Measurements from ENCODE around the gene TAF4.
"Not testable (repeated sequence)": the region's sequence is repeated elsewhere in the genome, so short reads cannot be mapped to it uniquely, and the experiment has no call there.

Gene TAF4

DNA sequence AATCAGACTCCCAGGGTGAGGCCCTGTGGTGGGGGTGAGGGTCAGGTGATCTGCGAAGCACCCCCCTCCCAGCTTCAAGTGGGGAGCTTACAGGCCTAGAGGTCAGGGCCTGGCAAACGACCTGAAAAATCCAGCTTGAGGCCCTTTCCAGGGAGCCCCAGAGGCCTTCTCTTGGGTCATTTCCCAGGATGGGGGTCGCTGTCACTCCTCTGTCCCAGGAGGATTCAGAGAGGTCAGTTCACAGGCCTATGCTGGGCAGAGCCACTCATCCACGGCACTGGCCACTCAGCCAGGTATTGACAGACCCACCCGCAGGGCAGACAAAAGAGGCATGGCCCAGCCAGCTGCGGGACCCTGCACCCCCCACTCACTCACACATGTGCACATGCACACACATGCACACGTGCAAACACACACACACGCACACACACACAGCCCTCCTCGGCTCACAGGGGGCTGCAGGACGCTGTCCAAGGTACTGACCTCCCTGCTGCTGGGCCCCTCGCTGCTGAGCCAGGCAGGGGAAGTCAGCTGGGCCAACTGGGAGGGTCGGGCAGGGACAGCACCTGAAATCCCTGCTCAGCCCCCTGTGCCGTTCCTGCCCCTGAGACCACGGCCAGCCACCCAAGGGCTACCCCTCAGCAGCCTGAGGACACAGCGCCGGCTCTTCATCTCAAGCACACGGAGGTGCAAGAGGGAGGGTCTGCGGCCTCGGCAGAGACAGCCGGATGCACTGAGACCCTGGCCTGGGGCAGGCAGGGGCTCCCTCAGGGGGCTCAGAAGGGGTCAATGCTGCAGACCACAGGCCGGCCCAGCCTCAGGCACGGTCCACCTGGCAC is 113.8 kb downstream of the TAF4 start:
- H3K4me3 ChIP-seq (ENCODE audit: low read depth, low read length): no peak overlapping the region

DNA sequence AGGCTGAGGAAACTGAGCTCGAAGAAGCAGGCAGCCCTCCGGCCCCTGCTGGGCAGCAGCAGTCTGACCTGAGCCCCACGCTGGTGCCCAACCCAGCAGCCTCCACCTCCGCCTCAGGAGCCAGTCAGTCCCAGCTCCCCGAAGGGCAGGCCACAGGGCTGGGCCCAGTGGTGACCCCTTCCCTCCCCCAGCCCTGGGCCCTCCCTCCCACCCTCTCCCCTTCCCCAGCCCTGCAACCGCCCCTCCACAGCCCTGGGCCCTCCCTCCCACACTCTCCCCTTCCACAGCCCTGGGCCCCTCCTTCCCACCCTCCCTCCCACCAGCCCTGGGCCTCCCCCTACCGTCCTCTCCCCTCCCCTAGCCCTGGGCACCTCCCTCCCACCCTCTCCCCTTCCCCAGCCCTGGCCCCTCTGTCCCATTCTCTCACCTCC is 115.0 kb downstream of the TAF4 start:
- H3K4me3 ChIP-seq (ENCODE audit: low read depth, low read length): no peak overlapping the region

DNA sequence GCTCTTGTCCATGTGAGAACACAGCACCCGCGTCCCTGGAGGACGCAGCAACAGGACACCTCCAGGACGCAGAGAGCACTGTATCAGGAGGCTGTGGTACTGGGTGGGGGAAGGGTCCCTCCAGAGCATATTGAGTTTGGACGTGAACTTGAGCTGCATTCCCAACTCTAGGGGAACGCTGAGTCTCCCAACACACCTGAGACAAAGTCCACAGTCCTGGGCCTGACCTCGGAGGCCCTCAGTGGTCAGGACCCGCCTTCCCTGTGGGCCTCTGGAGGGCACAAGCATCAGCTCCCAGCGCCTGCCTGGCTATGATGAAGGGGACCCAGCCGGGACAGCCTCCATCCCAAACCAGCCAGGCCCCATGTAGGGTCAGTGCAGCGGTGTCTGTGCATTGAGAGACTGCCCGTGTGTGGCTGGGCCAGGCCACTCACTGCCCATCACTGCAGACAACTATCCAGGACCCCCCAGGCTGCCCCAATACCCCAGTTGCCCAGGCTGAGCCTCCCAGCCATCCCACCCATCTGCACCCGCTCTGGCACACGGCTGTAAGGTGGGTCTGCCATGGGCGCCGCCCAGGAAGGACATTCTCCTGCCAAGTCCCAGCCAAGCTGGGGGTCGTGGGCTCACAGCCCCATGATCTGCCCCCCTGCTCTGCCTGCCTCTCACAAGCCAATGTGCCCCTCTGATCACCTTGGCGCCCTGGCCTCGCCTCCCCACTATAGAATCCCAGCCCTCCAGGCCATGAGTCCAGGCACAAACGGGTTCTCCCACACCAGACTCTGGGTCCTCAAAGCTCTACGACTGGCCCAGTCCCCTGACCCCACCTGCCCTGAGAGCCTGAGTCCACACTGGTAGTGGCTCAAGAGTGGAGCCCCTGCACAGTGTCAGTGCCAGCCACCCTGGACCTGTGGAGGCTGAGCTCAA is 115.7 kb downstream of the TAF4 start:
- no peak overlapping the region for H3K4me3 ChIP-seq (ENCODE audit: low read depth, low read length)

DNA sequence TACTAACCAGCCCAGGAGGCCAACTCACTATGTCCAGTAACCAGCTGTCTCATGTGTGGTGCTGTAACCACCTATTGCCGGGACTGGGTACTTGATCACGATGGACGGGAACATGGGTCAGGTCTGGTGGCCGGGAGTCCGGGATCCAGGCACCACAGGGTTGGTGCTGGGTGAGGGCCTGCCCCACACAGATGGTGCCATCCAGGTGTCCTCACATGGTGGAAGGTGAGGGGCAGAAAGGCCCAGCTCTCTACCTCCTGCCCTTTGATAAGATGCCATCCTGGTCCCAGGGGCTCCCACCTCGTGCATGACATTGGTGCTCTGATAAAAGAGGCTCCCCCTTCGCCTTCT is 116.3 kb downstream of the TAF4 start:
- no peak overlapping the region for H3K4me3 ChIP-seq (ENCODE audit: low read depth, low read length)

DNA sequence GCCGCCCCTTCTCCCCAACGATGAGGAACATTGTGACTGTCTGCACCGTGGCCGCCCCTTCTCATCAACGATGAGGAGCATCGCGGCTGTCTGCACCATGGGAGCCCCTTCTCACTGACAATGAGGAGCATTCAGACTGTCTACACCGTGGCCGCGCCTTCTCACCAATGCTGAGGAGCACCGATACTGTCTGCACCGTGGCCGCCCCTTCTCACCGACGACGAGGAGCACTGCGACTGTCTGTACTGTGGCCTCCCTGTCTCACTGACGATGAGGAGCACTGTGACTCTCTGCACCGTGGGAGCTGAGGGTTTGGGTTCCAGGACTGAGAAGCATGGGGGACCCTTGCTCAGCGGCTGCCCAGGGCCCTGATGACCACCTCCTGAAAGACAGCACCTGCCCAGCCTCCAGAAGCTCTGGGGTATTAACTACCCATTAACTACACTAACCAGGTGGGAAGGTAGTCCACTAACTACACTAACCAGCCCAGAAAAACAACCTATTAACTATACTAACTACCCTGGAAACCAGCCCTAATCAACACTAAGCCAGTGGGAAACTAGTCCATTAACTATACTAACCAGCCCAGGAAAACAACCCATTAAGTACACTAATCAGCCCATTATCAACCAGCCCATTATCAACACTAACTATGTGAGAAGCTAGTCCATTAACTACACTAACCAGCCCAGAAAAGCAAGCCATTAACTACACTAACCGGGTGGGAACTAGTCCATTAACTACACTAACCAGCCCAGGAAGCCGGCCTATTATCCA is 116.9 kb downstream of the TAF4 start:
- H3K4me3 ChIP-seq (ENCODE audit: low read depth, low read length): no peak overlapping the region

DNA sequence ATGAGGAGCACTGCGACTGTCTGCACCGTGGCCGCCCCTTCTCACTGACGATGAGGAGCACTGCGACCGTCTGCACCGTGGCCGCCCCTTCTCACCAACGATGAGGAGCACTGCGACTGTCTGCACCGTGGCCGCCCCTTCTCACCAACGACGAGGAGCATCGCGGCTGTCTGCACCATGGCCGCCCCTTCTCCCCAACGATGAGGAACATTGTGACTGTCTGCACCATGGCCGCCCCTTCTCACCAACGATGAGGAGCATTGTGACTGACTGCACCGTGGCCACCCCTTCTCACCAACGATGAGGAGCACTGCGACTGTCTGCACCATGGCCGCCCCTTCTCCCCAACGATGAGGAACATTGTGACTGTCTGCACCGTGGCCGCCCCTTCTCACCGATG is 117.6 kb downstream of the TAF4 start:
- not testable (repeated sequence) for H3K4me3 ChIP-seq (ENCODE audit: low read depth, low read length)

DNA sequence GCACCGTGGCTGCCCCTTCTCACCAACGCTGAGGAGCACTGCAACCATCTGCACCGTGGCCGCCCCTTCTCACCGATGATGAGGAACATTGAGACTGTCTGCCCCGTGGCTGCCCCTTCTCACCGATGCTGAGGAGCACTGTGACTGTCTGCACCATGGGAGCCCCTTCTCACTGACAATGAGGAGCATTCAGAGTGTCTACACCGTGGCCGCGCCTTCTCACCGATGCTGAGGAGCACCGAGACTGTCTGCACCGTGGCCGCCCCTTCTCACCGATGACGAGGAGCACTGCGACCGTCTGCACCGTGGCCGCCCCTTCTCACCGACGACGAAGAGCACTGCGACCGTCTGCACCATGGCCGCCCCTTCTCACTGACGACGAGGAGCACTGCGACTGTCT is 120.2 kb downstream of the TAF4 start:
- not testable (repeated sequence) for H3K4me3 ChIP-seq (ENCODE audit: low read depth, low read length)

DNA sequence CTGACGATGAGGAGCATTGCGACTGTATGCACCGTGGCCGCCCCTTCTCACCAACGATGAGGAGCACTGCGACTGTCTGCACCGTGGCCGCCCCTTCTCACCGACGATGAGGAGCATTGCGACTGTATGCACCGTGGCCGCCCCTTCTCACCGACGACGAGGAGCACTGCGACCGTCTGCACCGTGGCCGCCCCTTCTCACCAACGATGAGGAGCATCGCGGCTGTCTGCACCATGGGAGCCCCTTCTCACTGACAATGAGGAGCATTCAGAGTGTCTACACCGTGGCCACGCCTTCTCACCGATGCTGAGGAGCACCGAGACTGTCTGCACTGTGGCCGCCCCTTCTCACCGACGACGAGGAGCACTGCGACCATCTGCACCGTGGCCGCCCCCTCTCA is 120.7 kb downstream of the TAF4 start:
- not testable (repeated sequence) for H3K4me3 ChIP-seq (ENCODE audit: low read depth, low read length)

DNA sequence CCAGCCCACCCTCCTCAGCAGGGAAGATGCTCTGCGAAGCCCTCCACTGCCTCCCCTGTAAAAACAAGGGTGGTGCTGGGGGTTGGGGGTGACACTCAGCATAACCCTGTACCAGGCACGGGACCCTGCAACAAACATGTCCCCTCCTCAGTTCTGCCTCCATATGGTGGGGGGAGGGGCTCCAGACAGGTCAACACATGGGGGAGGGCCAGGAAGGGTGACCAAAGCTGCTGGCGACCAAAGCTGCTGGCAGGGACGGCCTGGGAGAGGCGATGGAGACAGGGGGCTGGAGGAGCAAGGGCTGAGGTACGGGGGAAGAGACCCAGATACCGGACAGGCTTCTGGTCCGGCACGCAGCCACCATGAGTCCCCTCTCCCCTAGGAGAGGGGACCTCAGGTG is 123.2 kb downstream of the TAF4 start:
- H3K4me3 ChIP-seq (ENCODE audit: low read depth, low read length): no peak overlapping the region

DNA sequence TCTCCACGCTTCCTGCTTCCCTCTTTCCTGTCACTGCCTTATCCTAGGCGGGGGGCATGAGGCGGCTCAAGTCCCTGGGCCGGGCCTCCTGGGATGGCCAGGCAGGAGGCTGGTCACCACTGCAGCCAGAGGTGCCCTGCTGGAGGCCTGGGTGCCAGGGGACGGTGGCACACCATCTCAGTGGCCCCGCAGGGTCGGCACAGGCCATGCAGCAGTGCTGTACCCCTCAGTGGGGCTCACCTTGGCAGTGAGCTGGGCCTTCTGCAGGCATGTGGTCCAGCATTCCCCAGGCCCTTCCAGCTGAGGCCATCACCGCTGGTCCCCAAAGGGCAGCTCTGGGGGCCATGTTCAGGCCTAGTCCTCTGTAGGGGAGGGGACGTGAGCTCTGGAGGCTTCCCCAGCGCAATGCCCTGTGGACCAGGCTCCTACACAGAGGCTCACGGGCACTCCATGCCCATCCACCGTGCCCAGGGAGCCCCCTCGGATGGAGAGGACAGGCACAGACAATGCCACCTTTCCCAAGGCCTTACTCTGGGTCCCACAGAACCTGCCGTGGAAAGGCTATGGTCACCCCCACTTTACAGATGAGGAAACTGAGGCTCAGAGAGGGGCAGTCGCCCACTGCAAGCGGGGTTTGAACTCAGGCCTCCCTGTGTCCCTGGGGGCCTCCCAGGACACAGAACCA is 123.8 kb downstream of the TAF4 start:
- H3K4me3 ChIP-seq (ENCODE audit: low read depth, low read length): no peak overlapping the region

DNA sequence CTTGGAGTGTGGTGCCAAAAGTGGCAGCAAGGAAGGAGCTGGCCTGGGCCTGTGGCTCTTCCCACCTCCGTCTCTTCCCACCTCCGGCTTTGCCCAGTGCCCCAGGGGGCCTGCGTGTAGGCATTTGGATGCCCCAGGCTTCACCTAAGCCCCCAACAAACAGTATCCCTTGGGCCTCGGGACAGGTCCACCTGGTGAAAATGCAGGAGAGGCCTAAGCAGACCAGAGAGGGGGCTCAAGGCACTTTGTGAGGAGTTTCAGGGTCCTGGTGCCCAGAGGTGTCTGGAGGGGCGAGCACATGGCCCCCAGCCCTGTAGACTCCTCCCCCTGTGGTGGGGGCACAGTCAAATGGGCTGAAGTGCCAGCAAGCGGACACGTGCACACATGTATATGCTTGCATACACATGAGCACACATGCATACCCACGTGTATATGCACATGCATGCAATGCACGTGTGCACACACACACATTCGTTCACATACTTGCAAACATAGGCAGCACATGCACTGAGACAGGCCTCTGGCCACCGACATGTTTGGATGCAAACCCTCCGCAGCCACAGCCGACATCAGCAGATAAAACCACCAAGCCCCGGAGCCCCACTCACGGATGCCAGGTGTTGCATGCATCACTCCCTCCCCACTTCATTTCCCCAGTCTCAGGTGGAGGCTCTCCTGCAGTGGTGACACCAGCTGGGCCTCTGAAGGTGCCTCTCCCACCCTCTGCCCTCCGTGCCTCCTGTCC is 124.5 kb downstream of the TAF4 start:
- H3K4me3 ChIP-seq (ENCODE audit: low read depth, low read length): no peak overlapping the region

DNA sequence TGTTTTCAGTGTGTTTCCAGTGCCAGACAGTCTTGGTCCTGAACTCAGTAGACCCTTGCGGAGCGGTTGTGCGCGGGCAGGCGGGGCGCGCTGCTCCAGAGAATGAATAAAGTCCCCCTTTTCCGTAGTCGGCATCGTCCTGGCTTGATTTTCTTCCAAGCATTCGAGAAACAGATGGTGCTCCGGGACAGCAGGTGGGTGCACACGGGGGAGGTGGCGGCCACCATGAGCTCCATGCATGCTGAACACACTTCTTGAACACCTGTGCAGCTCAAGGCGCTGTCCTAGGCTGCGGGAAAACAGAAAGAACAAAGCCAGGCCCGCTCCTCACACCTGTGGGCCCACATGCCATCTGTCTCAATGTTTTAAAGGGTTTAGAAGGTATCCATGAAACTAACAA is 125.2 kb downstream of the TAF4 start:
- H3K4me3 ChIP-seq (ENCODE audit: low read depth, low read length): no peak overlapping the region

DNA sequence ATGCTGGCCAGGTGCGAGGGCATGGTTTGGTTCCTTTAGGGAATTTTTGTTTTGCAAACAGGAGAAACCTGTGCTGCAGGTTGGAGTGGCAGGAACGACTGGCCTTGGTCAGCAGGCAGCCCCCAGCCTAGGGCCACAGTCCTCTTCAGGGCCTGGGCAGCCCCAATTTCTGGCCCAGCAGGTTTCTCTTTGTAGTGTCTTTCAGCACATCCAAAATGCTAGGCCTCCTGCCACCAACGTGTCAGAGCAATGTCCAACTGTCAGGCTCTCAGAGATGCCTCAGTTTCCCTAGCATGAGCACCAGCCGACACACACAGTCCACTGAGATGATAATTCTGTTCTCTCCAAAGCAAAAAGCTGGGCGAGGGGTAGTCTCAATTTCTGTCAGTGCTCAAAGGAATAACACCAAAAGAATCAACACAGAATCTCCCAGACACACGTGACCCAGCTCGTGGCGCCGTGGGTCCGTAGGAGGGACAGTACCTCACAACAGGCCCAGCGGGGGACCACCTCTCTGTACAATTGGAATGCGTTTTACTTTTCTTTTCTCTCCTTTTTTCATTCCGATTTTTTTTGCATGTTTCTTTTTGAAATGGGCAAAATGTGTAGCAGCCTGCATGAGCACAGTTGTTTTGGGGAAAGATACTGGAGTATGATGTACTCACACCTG is 125.9 kb downstream of the TAF4 start:
- H3K4me3 ChIP-seq (ENCODE audit: low read depth, low read length): no peak overlapping the region

DNA sequence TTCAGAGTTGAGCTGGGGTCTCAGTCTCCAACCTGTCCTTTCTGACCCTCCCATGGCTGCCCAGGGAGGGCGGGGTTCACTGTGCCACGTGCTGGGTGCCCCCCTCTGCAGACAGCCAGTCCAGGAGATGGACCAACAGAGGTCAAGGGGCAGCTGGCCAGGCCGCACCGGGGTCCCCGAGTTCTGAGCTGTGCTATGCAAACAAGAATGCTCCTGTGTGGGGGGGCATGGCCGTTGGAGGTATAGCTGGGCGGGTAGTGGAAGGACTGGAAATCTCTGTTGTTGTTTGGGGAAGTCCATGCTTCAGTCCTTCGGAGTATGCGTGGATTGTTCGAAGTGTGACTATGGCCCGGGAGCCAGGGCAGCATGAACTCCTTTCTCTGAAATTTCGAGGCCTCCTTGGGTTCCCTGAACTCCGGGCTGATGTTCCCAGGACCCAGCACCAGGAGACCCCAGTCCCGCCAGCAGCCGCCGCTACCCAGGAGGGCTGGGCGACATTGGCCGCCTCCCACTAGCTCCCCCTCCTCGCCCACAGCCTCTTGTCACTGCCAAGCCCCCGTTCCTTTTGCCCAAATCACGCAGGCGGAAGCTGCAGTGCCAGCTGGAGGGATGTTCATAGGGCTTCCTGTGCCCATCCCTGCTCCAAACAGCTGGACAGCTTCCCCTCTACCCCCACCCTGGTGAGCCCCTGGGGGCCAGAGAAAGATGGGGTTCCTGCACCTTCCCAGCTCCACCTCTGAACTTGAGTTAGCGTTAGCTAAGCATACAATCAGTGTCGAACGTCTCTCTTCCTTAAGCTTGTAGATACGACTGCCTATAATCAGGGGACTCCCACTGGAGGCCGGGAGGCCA is 126.6 kb downstream of the TAF4 start:
- no peak overlapping the region for H3K4me3 ChIP-seq (ENCODE audit: low read depth, low read length)

DNA sequence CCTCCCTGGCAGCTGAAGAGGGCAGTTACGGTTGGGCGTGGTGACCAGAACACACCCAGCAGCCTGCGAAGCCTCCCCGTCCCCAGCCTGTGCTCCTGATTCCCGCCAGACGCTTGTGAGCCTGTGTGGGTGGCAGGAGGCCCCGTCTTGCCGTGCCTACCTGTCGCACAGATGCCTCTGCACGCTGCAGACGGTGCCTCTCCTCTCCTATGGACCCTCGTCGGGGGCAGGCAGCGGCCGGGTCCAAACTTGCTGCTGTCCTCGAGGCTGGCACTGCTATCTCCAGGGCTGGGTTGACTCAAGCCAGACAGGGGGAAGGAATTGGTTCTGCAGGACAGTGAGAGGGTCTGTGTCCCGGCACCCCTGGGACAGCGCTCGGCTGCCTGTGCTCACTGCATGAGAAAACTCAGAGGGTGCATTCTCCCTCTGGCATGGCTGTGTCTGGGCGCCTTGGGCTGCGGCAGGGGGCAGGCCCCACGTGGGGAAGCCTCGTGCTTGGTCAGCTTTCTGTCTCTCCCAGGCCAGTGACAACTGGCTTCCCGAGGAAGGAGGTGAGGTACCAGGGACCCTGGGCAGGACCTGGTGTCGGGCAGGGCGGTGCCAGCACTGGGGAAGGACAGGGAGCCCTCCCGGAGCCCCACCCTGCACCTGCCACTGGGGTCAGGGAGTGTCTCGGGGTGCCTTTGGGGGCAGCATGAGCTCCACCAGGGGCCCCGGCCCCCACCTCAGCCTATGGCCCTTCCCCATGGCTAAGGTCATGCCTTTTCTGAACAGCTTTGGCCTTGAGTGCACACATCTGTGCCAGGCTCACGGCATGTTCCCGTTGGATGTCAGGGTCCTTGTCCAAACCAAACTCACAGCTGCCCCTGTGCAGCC is 127.5 kb downstream of the TAF4 start:
- H3K4me3 ChIP-seq (ENCODE audit: low read depth, low read length): no peak overlapping the region

DNA sequence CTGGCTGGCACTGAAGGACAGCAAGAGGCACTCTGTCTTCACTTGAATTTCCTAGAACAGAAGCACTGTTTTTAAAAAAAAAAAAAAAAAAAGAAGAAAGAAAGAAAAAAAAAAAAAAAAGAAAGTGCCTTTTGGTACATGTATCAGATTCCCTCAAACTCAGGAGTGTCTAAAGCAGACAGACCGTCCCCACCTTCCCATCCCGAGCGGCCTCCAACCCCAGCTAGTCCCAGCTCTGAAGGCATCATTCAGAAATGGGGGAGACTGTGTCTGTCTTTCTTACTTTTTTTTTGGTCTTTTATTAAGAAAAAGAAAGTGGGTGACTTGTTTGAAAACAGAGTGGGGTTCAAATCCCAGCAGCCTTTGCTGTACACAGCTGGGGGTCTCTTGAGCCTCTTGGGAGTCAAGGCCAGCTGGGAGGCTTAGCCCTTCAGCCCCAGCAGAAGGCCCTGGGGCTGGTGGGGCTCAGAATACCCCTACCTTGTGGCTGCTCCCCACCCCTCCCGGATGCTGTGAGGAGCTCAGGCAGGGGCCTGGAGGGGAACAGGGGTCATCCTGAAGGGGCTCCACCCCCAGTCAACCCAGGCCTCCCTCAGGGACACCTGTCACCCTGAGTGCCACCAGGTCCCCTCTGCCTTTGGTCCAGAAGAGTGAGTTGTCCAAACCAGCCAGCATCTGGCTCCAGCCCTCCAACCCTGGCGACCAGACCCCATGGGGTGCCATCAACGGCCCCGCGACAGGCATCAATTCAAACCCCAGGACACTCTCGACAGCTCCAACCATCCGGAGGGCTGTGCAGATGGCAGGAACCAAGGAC is 128.3 kb downstream of the TAF4 start:
- no peak overlapping the region for H3K4me3 ChIP-seq (ENCODE audit: low read depth, low read length)

DNA sequence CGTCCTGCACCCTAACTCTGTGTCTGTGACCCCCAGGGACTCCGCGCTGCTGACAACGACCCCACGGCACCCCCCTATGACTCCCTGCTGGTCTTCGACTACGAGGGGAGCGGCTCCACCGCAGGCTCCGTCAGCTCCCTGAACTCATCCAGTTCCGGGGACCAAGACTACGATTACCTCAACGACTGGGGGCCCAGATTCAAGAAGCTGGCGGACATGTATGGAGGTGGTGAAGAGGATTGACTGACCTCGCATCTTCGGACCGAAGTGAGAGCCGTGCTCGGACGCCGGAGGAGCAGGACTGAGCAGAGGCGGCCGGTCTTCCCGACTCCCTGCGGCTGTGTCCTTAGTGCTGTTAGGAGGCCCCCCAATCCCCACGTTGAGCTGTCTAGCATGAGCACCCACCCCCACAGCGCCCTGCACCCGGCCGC is 129.0 kb downstream of the TAF4 start:
- no peak overlapping the region for H3K4me3 ChIP-seq (ENCODE audit: low read depth, low read length)
